Upper lobe of left lung (tissue), 6 donors: Measurements from ENCODE around the gene TMEM18. TPM values are rescaled to one million over a fixed set of nuclear protein-coding genes. Genes with fewer than 3 reads are reported as not detected.

Experiments used
- ATAC-seq, 2 donors: fragments of 200-7000 bp; cut with Tn5 transposase; one replicate each; pipeline ENCODE4 v1.9.1; 2022; ENCODE audit warnings: mild to moderate bottlenecking in 2 of 2, moderate library complexity in 2 of 2; ENCODE audit not compliant: low FRiP score in 2 of 2
- DNase-seq, 2 donors: peaks; one replicate each; pipeline ENCODE4 v3.0.0-alpha.2; 2019 to 2020
- H3K27ac ChIP-seq, 4 donors: fragments of 200-600 bp; sonication (generic); one replicate each; pipeline ENCODE4 v1.5.1; 2016 to 2019
- H3K27me3 ChIP-seq, 4 donors: fragments of 200-600 bp; sonication (generic); one replicate each; pipeline ENCODE4 v1.5.1; 2017 to 2019
- H3K36me3 ChIP-seq, 4 donors: fragments of 200-600 bp; sonication (generic); one replicate each; pipeline ENCODE4 v1.5.1; 2016 to 2019
- H3K4me1 ChIP-seq, 4 donors: fragments of 200-600 bp; sonication (generic); one replicate each; pipeline ENCODE4 v1.5.1; 2018 to 2019
- H3K4me3 ChIP-seq, 4 donors: fragments of 200-600 bp; sonication (generic); one replicate each; pipeline ENCODE4 v1.5.1; 2017 to 2019; ENCODE audit warnings: mild to moderate bottlenecking in 2 of 4, moderate library complexity in 1 of 4
- H3K9me3 ChIP-seq, 4 donors: fragments of 200-600 bp; sonication (generic); one replicate each; pipeline ENCODE4 v1.5.1; 2018 to 2019
- CTCF ChIP-seq, 6 experiments: fragments of 450-650 bp in 4 of 6; fragments of 200-600 bp in 2 of 6; sonication (generic) in 2 of 6; IDR thresholded peaks; one replicate each; pipeline ENCODE4 v1.5.1; 2016 to 2019; ENCODE audit warnings: antibody characterized with exemption in 6 of 6
- EP300 ChIP-seq, 4 donors: sonication (generic); formaldehyde crosslinking; IDR thresholded peaks; one replicate each; pipeline ENCODE4 v1.5.1; 2017; ENCODE audit warnings: antibody characterized with exemption in 4 of 4, control low read depth in 2 of 4
- POLR2A ChIP-seq, 4 donors: fragments of 450-650 bp; IDR thresholded peaks; one replicate each; pipeline ENCODE4 v1.5.1; 2016 to 2017; ENCODE audit warnings: antibody characterized with exemption in 4 of 4, mild to moderate bottlenecking in 2 of 4
- POLR2AphosphoS5 ChIP-seq, 2 donors: sonication (generic); formaldehyde crosslinking; IDR thresholded peaks; one replicate each; pipeline ENCODE4 v1.5.1; 2017; ENCODE audit warnings: antibody characterized with exemption in 2 of 2
- WGBS, 2 donors: methylation state at CpG; one replicate each; pipeline ENCODE4 v1.1.5; 2017 to 2018; 5-methylcytosine and 5-hydroxymethylcytosine counted together
- total RNA-seq, 6 donors: library from RNA; depleted of rRNA in 4 of 6; stranded (reverse); fragments of >200 nt in 4 of 6; gene quantifications; one replicate each; pipeline versions ENCODE4 v1.1.0 to v1.2.1, GENCODE V29; 2016 to 2021
- donor health status: DM: no; HTN: no; CAD: no; lungs with moderate emphysema.
- donor health status: DM: no; HTN: yes; CAD: no; lungs with severe emphysema.

Gene TMEM18
- total RNA-seq, 6 donors from 2014 or later: 5.0 to 31.4 (median 17.3) TPM

- H3K4me3 ChIP-seq: no peak overlapping the region
- no peak overlapping the region for H3K27ac ChIP-seq
- WGBS, 2 donors: 38 to 42% methylated on average over 2 of the region's 2 CpGs
- no peak for ATAC-seq
- H3K9me3 ChIP-seq: peaks cover 0 to 1% (median under 1%) of the 10 kb centered on the region in 4 donors
- H3K36me3 ChIP-seq: no peaks in the 10 kb centered on the region
- H3K4me1 ChIP-seq: peaks cover 0 to 2% (median 0%) of the 10 kb centered on the region in 4 donors
- H3K27me3 ChIP-seq: no peaks in the 10 kb centered on the region
- TF ChIP-seq POLR2AphosphoS5 (IDR thresholded peaks at IDR 0.05): no peak
- no peak for TF ChIP-seq CTCF (IDR thresholded peaks at IDR 0.05)
- TF ChIP-seq POLR2A (IDR thresholded peaks at IDR 0.05): no peak
- DNase-seq: no peak
These were observed 17.0 kb upstream of the TMEM18 start for GRCh38 chr2:694174-694573.

DNA sequence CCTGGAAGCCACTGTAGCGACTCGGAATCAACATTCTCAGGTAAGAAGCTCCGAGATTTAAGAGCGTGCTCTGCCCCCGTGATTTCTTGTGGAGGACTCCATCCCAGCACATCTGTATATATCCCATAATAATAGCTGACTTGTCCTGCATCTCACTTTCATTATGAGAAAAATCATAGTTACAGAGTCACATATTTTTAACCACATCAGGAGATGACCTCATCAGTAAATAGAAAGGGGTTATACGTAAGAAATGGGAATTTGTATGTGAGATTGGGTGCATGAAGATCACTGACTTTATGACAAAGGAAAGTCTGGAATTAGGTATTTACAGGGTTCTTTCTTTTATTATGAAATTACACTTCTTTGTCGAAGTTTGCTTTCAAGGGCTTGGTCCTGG, 16.4 kb upstream of the TMEM18 start:
- ATAC-seq (no peak), DNase-seq (no peak)
- Histone ChIP-seq H3K4me1 (peaks cover 0 to 2% (median 0%) of the 10 kb centered on the region in 4 donors), H3K36me3 (no peaks in the 10 kb centered on the region), H3K4me3 (no peak overlapping the region), H3K27ac (no peak overlapping the region), H3K9me3 (no peaks in the 10 kb centered on the region), H3K27me3 (no peaks in the 10 kb centered on the region)
- WGBS, 2 donors: 89 to 90% methylated on average over 7 of the region's 7 CpGs
- no peak for TF ChIP-seq CTCF (IDR thresholded peaks at IDR 0.05)
- TF ChIP-seq POLR2AphosphoS5 (IDR thresholded peaks at IDR 0.05): no peak

- H3K9me3 ChIP-seq: no peaks in the 10 kb centered on the region
- 79 to 89% methylated on average over 7 to 8 of the region's 8 CpGs for WGBS, 2 donors
- H3K27me3 ChIP-seq: no peaks in the 10 kb centered on the region
- H3K27ac ChIP-seq: no peak overlapping the region
- ATAC-seq: peak in 1 of 2 donors; percentile 23
- H3K4me3 ChIP-seq: no peak overlapping the region
- H3K4me1 ChIP-seq: peaks cover 0 to 2% (median 0%) of the 10 kb centered on the region in 4 donors
- TF ChIP-seq EP300 (IDR thresholded peaks at IDR 0.05) (no peak), CTCF (IDR thresholded peaks at IDR 0.05) (no peak), POLR2A (IDR thresholded peaks at IDR 0.05) (no peak), POLR2AphosphoS5 (IDR thresholded peaks at IDR 0.05) (no peak)
- no peak for DNase-seq
- H3K36me3 ChIP-seq: no peaks in the 10 kb centered on the region
These were observed 15.6 kb upstream of the TMEM18 start for GRCh38 chr2:692767-693166.

DNA sequence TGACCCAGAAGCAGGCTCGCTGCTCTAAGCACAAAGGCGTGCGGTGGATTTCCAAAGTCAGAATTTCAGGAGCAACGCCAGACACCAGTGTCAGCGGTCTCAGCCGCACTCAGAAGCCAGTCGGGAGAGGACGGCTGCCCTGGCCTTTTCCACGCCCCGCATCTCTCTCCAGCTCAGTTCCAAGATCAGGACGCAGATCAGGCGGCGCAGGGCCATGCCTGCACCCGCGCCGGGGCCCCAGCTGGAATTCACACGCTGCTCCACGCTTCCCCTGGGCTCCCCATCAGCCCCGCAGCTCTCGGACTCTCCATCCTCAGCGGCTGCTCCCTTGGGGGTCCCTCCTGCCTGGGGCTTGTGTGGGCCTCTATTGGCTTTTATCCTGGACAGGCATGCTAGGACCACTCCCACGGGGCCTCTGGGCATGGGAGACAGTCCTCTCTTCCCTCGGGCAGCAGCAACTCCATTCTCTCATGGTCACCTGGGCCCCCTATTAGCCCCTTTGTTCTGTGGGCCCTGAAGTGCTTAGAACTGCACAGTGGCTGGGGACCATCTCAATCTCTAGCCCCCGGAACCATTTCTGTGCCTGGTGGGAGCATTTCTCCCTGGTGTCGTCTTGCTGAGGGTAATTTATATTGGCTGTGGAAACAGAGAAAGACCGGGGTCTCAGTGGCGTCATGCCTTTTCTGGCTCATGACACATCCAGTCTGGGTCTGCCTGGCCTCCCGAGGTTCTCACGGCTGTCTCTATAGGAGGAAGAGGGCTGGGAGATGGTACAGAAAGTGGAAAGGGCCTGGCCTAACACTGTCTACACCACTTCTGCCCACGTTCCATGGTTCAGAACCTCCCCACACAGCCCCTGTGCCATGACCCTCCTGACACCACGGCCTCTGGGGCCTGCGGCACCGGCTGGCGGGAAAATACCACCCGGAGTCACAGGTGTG, 14.9 kb upstream of the TMEM18 start:
- DNase-seq (peak in 1 of 2 donors; percentile 63), ATAC-seq (peak; percentile 31 to 49)
- Histone ChIP-seq H3K27me3 (no peaks in the 10 kb centered on the region), H3K4me1 (peaks cover 0 to 2% (median 0%) of the 10 kb centered on the region in 4 donors), H3K36me3 (no peaks in the 10 kb centered on the region), H3K4me3 (no peak overlapping the region), H3K27ac (no peak overlapping the region), H3K9me3 (no peaks in the 10 kb centered on the region)
- TF ChIP-seq POLR2A (IDR thresholded peaks at IDR 0.05) (no peak), POLR2AphosphoS5 (IDR thresholded peaks at IDR 0.05) (no peak), EP300 (IDR thresholded peaks at IDR 0.05) (no peak), CTCF (IDR thresholded peaks at IDR 0.05) (no peak)
- WGBS, 2 donors: 84% methylated on average over 31 to 35 of the region's 35 CpGs
